Prostate gland (tissue), 2 donors: ENCODE measurements around the gene PRDM16.

Experiments
- CTCF ChIP-seq, 4 experiments: fragments of 200-600 bp in 2 of 4; fragments of 450-650 bp in 2 of 4; sonication (generic) in 2 of 4; IDR thresholded peaks; 1 replicate in 3 of 4; 2 replicates in 1 of 4; pipeline ENCODE4 v1.5.1; 2016 to 2019; ENCODE audit warnings: antibody characterized with exemption in 4 of 4, mild to moderate bottlenecking in 2 of 4, moderate library complexity in 2 of 4
- POLR2A ChIP-seq: fragments of 450-650 bp; IDR thresholded peaks from one replicate; pipeline ENCODE4 v1.6.1; 2016; ENCODE audit warnings: antibody characterized with exemption, mild to moderate bottlenecking

- no peak for TF ChIP-seq CTCF (IDR thresholded peaks at IDR 0.05)
- TF ChIP-seq POLR2A: no peak
Observed at GRCh38 chr1:3423896-3424611, 355.1 kb downstream of the PRDM16 start.
